ENCODE measurements around the gene ATF6B.

ATF6B gene

GRCh38 chr6:32167154-32167760 is 39.2 kb upstream of the ATF6B start:
- H3K36me3 Mint-ChIP-seq (ENCODE audit: low read depth): peaks cover 25% of the 10 kb centered on the region
- no peaks in the 10 kb centered on the region for H3K9me3 Mint-ChIP-seq
- no peak overlapping the region for H3K27ac Mint-ChIP-seq
- peaks cover 4% of the 10 kb centered on the region for H3K4me1 Mint-ChIP-seq (ENCODE audit: low read depth)
- H3K27me3 Mint-ChIP-seq (ENCODE audit: low read depth): no peaks in the 10 kb centered on the region
- H3K4me3 Mint-ChIP-seq: no peak overlapping the region

GRCh38 chr6:32166411-32167061 is 38.5 kb upstream of the ATF6B start:
- Mint-ChIP-seq H3K27ac (no peak overlapping the region), H3K27me3 (ENCODE audit: low read depth) (no peaks in the 10 kb centered on the region), H3K9me3 (no peaks in the 10 kb centered on the region), H3K4me1 (ENCODE audit: low read depth) (peaks cover 4% of the 10 kb centered on the region), H3K4me3 (no peak overlapping the region), H3K36me3 (ENCODE audit: low read depth) (peaks cover 25% of the 10 kb centered on the region)

GRCh38 chr6:32164295-32164694 is 36.2 kb upstream of the ATF6B start, which contains the start of gene EGFL8:
Gene EGFL8 (plus strand): TSS chr6:32164595. CDS start chr6:32166166, 1,571 bp downstream.
- Mint-ChIP-seq H3K27ac (no peak within 1 kb of the TSS), H3K4me3 (no peak within 1 kb of the TSS), H3K36me3 (ENCODE audit: low read depth) (peaks cover 11% of the 10 kb centered on the region), H3K9me3 (no peaks in the 10 kb centered on the region), H3K27me3 (ENCODE audit: low read depth) (no peaks in the 10 kb centered on the region), H3K4me1 (ENCODE audit: low read depth) (no peaks in the 10 kb centered on the region)

GRCh38 chr6:32163559-32164258 is 35.7 kb upstream of the ATF6B start:
- Mint-ChIP-seq H3K27me3 (ENCODE audit: low read depth) (no peaks in the 10 kb centered on the region), H3K9me3 (no peaks in the 10 kb centered on the region), H3K36me3 (ENCODE audit: low read depth) (peaks cover 9% of the 10 kb centered on the region), H3K4me1 (ENCODE audit: low read depth) (no peaks in the 10 kb centered on the region), H3K4me3 (no peak overlapping the region), H3K27ac (no peak overlapping the region)

GRCh38 chr6:32158052-32158451 is 30.0 kb upstream of the ATF6B start:
- peaks cover 13% of the 10 kb centered on the region for H3K36me3 Mint-ChIP-seq (ENCODE audit: low read depth)
- peaks cover 2% of the 10 kb centered on the region for H3K27me3 Mint-ChIP-seq (ENCODE audit: low read depth)
- no peak overlapping the region for H3K27ac Mint-ChIP-seq
- no peaks in the 10 kb centered on the region for H3K9me3 Mint-ChIP-seq
- no peak overlapping the region for H3K4me3 Mint-ChIP-seq
- H3K4me1 Mint-ChIP-seq (ENCODE audit: low read depth): peaks cover 13% of the 10 kb centered on the region

GRCh38 chr6:32156891-32157290 is 28.8 kb upstream of the ATF6B start:
- Mint-ChIP-seq H3K27me3 (ENCODE audit: low read depth) (peaks cover 10% of the 10 kb centered on the region), H3K4me3 (no peak overlapping the region), H3K4me1 (ENCODE audit: low read depth) (peaks cover 16% of the 10 kb centered on the region), H3K9me3 (no peaks in the 10 kb centered on the region), H3K36me3 (ENCODE audit: low read depth) (peaks cover 13% of the 10 kb centered on the region), H3K27ac (no peak overlapping the region)

- no peaks in the 10 kb centered on the region for H3K9me3 Mint-ChIP-seq
- H3K27ac Mint-ChIP-seq: peak overlapping the region; percentile 87
- H3K4me1 Mint-ChIP-seq (ENCODE audit: low read depth): peaks cover 21% of the 10 kb centered on the region
- peaks cover 27% of the 10 kb centered on the region for H3K27me3 Mint-ChIP-seq (ENCODE audit: low read depth)
- peaks cover 15% of the 10 kb centered on the region for H3K36me3 Mint-ChIP-seq (ENCODE audit: low read depth)
- H3K4me3 Mint-ChIP-seq: peak overlapping the region; percentile 97
Observed at GRCh38 chr6:32154514-32155161, 26.6 kb upstream of the ATF6B start.

GRCh38 chr6:32153564-32154513 is 25.8 kb upstream of the ATF6B start, which contains the start of gene PPT2:
Gene PPT2 (plus strand): TSS chr6:32154141. CDS start chr6:32154595, 454 bp downstream.
- Mint-ChIP-seq H3K4me1 (ENCODE audit: low read depth) (peaks cover 23% of the 10 kb centered on the region), H3K36me3 (ENCODE audit: low read depth) (peaks cover 18% of the 10 kb centered on the region), H3K9me3 (no peaks in the 10 kb centered on the region), H3K27me3 (ENCODE audit: low read depth) (peaks cover 31% of the 10 kb centered on the region), H3K4me3 (peak within 1 kb of the TSS; percentile 97), H3K27ac (peak within 1 kb of the TSS; percentile 87)

GRCh38 chr6:32152769-32153563 is 24.9 kb upstream of the ATF6B start:
- Mint-ChIP-seq H3K4me1 (ENCODE audit: low read depth) (peaks cover 31% of the 10 kb centered on the region), H3K9me3 (no peaks in the 10 kb centered on the region), H3K4me3 (peak overlapping the region; percentile 52), H3K27me3 (ENCODE audit: low read depth) (peaks cover 40% of the 10 kb centered on the region), H3K36me3 (ENCODE audit: low read depth) (peaks cover 12% of the 10 kb centered on the region), H3K27ac (peak overlapping the region; percentile 66)

GRCh38 chr6:32151863-32152768 is 24.1 kb upstream of the ATF6B start, which contains the start of gene PRRT1:
Gene PRRT1 (minus strand): TSS chr6:32151939. CDS start chr6:32151827, 112 bp downstream.
- H3K36me3 Mint-ChIP-seq (ENCODE audit: low read depth): peaks cover 6% of the 10 kb centered on the region
- peak within 1 kb of the TSS; percentile 44 for H3K27ac Mint-ChIP-seq
- H3K27me3 Mint-ChIP-seq (ENCODE audit: low read depth): peaks cover 48% of the 10 kb centered on the region
- peak within 1 kb of the TSS; percentile 12 for H3K4me3 Mint-ChIP-seq
- H3K4me1 Mint-ChIP-seq (ENCODE audit: low read depth): peaks cover 34% of the 10 kb centered on the region
- no peaks in the 10 kb centered on the region for H3K9me3 Mint-ChIP-seq

GRCh38 chr6:32151181-32151862 is 23.3 kb upstream of the ATF6B start:
- no peaks in the 10 kb centered on the region for H3K9me3 Mint-ChIP-seq
- peaks cover 35% of the 10 kb centered on the region for H3K4me1 Mint-ChIP-seq (ENCODE audit: low read depth)
- H3K27ac Mint-ChIP-seq: peak overlapping the region; percentile 44
- no peak overlapping the region for H3K4me3 Mint-ChIP-seq
- peaks cover 6% of the 10 kb centered on the region for H3K36me3 Mint-ChIP-seq (ENCODE audit: low read depth)
- peaks cover 56% of the 10 kb centered on the region for H3K27me3 Mint-ChIP-seq (ENCODE audit: low read depth)
